Measurements from ENCODE around the gene MED12L.

DNA sequence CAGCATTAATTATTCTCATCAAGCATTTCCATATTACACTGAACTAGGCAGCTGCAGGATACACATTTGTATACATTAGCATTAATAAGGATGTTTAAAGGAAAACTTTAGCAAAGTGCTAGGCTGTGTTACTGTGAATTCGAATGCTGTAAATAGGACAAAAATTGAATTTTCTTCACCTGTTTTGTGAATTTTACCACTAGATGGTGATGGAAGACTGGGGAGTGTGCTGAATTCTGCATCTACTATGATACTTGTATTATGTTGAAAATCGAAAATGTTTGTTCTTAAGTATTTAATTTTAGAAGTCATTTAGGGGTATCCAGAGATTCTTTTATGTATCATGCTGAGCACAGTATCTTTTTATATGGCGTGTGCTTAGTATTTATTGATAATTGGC, 205.2 kb downstream of the MED12L start:
- TF ChIP-seq GLIS3 (CRISPR knock-in tag; IDR thresholded peaks at IDR 0.05): no peak
- no peak for TF ChIP-seq ESRRG (CRISPR knock-in tag; IDR thresholded peaks at IDR 0.05)
- TF ChIP-seq TSHZ2 (CRISPR knock-in tag; IDR thresholded peaks at IDR 0.05): no peak
- TF ChIP-seq TCF4 (CRISPR knock-in tag; IDR thresholded peaks at IDR 0.05; ENCODE audit: borderline replicate concordance): no peak
- no peak for TF ChIP-seq BACH2 (CRISPR knock-in tag; IDR thresholded peaks at IDR 0.05; ENCODE audit: borderline replicate concordance)
- TF ChIP-seq, protein P1, sequence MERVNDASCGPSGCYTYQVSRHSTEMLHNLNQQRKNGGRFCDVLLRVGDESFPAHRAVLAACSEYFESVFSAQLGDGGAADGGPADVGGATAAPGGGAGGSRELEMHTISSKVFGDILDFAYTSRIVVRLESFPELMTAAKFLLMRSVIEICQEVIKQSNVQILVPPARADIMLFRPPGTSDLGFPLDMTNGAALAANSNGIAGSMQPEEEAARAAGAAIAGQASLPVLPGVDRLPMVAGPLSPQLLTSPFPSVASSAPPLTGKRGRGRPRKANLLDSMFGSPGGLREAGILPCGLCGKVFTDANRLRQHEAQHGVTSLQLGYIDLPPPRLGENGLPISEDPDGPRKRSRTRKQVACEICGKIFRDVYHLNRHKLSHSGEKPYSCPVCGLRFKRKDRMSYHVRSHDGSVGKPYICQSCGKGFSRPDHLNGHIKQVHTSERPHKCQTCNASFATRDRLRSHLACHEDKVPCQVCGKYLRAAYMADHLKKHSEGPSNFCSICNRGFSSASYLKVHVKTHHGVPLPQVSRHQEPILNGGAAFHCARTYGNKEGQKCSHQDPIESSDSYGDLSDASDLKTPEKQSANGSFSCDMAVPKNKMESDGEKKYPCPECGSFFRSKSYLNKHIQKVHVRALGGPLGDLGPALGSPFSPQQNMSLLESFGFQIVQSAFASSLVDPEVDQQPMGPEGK (CRISPR knock-in tag; IDR thresholded peaks at IDR 0.05; ENCODE audit: borderline replicate concordance): no peak
- no peak for TF ChIP-seq ZFP30 (CRISPR knock-in tag; IDR thresholded peaks at IDR 0.05)
- no peak for TF ChIP-seq TOX (CRISPR knock-in tag; IDR thresholded peaks at IDR 0.05; ENCODE audit: borderline replicate concordance)
